Skeletal muscle cell (primary cell): ENCODE results near the gene AVEN.

ENCODE experiments used
- DNase-seq: peaks from one replicate; pipeline ENCODE4 v3.0.0-alpha.2; 2010; ENCODE audit warnings: low read depth
- H3K4me3 ChIP-seq: 2 replicates; pipeline ENCODE4 v1.5.1; 2011; ENCODE audit warnings: low read depth, mild to moderate bottlenecking, control low read depth, low read length, moderate library complexity

The AVEN gene

DNA sequence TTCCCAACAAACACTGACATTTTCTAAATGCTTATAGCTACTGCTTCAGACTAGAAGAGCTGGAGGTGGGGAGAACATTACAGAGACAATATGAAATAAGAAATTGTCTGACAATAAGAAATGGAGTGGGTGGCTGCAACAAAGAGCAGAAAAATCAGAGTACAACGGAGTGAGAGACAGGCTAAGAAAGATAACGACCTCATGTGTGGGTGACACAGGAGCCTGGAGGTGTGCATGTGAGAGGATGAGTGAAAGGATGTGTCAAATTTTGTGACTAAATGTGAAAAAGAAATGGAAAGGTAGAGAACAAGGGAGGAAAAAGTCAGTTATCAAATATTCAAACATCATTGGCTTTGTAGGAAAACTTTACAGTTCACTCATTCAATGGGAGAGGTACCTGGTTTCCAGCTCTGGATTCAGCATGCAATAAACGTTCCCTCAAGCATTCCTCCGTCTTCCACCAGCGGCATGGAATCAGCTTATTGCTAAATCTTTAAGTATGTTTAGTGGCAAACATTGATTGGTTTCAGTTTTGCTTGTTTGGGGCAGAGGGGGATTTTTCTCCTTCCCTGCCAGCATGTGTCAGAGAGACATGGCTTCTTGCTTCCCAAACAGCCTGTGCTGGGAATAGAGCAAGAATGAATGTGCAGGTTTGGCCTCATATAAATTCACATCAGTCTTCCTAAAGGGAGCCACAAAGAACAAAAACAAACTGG lies 174.5 kb downstream of the AVEN start:
- H3K4me3 ChIP-seq, result no peak overlapping the region
- DNase-seq, result no peak

DNA sequence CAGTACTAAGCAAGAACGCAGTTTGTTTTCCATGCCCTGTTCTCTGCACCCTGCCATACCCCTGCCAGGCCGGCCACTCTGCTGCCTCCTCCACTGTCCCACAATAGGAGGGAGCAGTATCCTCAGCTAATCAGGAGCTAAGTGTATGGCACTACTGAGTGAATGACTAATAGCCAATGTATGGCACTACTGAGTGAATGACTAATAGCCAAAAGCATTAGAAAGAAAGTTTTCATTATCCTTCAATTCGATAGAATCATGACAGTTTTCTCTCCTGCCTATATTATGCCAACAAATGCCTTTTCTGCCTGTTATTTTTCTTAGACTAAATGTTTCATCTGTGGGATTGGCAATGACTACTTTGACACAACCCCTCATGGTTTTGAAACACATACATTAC lies 178.2 kb downstream of the AVEN start:
- DNase-seq, result peak; percentile 23
- no peak overlapping the region for H3K4me3 ChIP-seq

DNA sequence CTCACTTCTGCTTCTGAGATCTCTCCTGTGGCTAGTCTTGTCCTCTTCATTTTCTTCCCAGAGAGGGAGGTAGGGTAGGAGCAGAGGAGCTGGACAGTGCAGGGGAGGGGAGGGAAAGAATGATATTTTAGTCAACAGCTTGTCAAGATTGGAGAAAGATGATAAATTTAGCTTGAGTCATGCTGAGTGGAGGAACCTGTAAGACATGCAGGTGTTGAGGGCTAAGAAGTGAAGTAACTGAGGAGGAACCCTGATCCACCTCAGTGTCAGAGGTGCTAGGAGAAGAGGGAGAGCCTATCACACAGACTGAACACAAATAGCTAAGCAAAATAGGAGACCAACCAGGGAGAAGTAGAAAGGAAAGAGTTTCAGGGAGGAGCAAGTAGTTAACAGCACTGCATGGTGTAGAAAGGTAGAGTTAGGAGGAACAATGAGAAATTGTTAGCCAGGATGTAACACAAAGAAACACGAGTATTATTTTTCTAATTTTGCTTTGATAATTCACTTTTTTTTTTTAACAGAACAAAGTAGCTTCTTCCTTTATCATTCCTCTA lies 178.9 kb downstream of the AVEN start:
- no peak for DNase-seq
- H3K4me3 ChIP-seq, result no peak overlapping the region

DNA sequence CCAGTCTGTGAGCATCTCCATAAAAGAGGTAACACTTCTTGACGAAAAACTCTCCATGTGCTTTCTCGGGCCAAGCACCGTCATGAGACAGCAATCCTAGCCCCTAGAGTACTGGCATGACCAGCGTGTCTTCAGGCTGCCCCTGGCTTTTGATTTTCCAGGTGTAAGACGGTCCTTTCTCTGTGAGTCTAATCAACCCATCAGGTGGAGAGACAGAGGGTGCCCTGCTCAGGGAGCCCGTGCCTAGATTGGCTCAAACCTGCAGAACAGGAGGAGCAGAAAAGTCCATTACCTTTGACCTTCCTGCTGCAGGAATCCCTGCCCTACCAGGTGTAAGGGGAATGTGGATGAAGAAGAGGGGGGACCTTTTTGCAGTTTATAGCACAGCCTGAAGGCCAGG lies 180.2 kb downstream of the AVEN start:
- DNase-seq, result no peak
- H3K4me3 ChIP-seq, result no peak overlapping the region

DNA sequence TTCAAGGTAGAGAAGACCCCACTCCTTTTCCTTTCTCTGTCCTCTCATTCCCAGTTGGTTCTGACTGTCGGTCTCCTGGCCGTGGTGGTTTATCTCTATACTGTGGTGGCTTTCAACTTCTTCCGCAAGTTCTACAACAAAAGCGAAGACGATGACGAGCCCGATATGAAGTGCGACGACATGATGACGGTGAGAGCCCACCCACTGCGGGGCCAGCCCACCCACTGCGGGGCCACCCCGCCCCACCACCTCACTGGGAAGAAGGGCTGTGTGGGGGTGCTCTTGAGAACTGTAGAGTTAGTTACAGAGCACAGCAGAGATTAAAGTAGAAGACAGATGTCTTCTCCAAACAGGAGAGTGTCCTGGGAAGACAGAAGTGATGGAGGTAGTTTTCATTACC lies 181.3 kb downstream of the AVEN start:
- no peak overlapping the region for H3K4me3 ChIP-seq

DNA sequence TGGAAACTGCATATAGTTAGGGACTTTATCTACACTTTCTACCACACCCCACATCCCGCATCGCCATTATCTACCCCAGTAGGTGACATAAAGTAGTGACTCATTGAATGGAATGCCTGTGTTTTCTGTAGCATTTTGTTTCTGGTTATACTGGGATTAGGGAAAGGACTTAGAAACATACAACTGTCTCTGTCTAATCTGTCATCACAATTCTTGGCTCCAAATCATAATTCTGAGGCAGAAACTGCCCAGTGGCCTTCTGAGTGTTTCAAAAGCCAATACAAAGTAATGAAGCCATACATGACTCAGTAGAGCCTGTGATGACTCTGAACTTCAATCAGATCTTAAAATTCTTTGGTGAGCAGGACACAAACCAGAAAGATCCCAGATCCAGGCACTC lies 186.4 kb downstream of the AVEN start:
- DNase-seq, result peak; percentile 23
- H3K4me3 ChIP-seq, result no peak overlapping the region

More for the DNA sequence above, 181.3 kb downstream of the AVEN start:
- DNase-seq, result no peak

DNA sequence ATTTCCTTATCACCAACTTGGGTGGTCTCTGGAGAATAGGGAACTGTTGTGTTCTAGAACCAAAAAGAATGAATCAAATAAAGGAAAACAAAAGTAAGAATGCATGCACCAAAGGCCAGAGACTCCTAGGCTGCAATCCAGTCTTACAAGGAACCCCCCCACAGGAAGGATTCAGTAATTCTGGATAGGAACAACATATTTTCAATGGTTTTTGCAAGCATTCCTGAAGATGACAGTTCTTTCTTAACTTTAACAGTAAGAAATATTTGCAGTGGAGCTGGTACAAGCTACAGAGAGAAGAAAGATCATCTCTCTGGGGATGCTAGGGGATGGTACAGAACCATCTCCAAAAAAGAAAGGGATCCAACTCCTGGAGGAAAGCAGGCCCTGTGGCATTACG lies 186.9 kb downstream of the AVEN start:
- no peak for DNase-seq
- H3K4me3 ChIP-seq, result no peak overlapping the region

DNA sequence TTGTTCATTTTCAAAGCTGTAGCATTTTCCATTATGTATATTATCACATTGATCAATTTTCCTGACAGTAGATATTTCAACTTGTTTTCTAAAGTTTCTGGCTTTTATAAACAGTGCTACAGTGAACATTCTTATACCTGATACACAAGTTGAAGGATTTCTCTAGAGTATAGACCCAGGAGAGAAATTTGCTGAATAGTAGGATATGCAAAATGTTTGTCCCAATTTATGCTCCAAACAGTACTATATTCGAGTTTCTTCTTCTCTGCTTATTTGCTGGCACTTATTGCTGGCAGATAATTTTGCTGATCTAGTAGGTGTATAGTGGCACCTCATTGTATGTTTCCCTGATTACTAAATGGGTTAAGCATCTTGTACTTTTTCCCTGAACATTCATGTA lies 187.9 kb downstream of the AVEN start:
- no peak for DNase-seq
- H3K4me3 ChIP-seq, result no peak overlapping the region

DNA sequence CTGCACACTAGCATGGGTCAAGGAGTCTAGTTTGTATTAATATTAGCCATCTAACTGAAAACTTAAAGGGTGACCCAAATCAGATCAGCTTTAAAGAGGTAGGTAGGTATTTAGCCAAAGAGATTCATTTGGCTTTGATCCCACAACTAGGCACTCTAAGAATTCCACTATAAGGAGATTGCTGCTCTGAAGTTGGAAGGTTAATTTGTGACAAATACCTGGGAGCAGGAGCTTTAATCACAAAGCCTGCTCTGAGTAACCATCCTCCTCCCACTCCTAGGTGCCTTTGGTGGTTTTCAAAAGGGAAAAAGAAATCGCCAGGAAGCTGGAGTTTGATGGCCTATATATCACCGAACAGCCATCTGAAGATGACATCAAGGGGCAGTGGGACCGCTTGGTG lies 191.0 kb downstream of the AVEN start:
- no peak for DNase-seq
- H3K4me3 ChIP-seq, result no peak overlapping the region

DNA sequence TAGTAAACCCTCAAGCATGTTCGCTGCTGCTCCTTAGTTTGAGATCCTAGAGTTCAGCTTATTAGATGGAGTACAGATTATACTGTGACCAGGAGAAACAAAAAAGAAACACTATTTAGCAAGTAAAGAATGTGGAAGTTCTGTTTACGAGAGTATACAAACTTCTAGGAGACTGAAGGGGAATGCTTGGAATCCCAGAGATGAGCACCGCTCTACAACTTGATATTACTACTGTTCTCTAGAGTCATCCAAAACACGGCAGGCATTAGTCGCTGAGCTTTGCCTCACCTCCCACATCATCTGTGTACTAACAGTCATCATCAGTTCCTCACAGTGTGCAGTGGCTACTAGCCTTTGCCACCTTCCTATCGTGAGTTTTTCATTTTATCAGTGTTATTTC lies 192.1 kb downstream of the AVEN start:
- no peak overlapping the region for H3K4me3 ChIP-seq

DNA sequence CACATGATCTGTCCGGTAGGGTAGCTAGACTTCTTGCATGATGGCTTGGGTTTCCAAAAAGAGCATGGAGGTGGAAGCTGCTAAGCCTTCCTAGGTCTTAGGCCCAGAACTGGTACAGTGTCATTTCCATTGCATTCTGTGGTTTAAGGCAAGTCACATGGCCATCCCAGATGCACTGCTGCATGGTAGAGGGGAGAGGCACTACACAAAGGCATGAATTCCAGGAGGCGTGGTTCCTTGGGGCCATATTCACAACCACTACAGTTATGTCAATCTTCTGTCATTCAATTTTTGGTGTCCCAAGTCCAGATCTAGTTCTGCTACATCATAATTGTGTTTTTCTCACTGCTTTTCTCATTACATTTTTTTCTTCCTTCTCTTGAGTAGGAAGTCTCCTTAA lies 192.9 kb downstream of the AVEN start:
- no peak for DNase-seq
- no peak overlapping the region for H3K4me3 ChIP-seq

More for the DNA sequence above, 192.1 kb downstream of the AVEN start:
- no peak for DNase-seq

DNA sequence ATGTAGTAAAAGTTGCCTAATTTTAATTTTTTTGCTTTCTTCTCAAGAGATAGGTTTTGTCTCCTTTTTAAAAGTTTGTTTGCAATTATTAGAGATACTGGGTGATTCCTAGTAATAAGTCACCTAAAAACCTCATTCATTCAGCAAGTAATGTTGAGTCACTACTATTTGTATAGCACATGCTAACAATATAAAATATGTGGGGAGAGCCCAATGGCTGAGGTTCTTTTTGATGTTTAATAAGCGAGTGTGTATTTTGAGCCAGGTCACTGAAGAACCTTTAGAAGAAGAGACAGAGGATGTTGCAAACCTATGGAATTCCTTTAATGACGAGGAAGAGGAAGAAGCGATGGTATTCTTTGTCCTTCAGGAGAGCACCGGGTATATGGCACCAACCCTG lies 194.4 kb downstream of the AVEN start:
- H3K4me3 ChIP-seq, result no peak overlapping the region
- DNase-seq, result no peak

DNA sequence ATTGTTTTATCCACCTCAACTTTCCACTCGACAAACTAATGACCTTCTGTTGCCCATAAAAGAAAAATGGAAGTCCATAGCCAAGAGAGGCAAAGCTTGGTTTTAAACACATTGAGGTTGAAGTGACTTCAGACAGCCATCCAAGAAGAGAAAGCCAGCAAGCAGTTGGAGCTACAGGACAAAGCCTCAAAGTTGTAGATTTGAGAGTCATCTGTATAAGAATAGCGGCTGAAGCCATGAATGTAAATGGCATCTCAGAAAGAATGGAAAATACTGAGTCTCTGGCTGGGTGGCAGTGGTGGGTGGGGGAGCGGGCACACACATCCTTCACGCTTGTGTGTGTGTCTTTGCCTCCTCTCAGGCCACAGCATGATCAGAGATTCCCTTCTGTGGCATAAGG lies 194.8 kb downstream of the AVEN start:
- DNase-seq, result no peak
- no peak overlapping the region for H3K4me3 ChIP-seq

DNA sequence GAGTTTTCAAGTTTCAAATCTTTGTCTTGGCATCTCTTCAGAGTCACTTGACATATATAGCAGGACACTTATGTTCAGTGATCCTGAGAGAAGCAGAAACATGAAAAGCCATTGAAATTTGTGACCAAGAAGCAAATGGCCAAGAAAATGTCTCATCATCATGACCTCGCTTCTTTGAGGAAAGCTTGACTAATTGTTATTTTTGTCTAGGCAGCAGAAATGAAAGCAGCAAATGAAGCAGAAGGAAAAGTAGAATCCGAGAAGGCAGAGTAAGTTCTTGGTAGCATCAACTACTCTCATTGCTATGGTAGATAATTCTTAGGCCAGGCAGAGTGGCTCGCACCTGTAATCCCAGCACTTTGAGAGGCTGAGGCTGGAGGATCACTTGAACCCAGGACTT lies 198.4 kb downstream of the AVEN start:
- H3K4me3 ChIP-seq, result no peak overlapping the region
- DNase-seq, result no peak

DNA sequence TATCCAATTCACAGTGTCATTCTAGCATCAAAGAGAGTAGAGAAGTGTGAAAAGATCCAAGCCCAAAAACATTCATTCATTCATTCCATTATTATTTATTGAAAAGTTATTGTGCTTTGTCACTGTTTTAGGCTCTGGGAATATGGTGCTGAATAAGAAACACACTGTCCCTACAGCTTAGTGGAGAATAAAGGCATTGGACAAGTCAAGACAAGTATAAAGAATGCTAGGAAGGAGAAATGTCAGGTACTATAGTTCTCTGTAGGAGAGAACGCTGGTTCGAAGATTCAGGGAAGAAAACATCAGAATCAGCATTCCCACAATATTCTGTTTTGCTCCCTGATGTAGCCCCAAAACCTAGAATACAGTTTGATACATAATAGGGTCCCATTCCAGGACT lies 199.5 kb downstream of the AVEN start:
- DNase-seq, result no peak
- H3K4me3 ChIP-seq, result no peak overlapping the region

DNA sequence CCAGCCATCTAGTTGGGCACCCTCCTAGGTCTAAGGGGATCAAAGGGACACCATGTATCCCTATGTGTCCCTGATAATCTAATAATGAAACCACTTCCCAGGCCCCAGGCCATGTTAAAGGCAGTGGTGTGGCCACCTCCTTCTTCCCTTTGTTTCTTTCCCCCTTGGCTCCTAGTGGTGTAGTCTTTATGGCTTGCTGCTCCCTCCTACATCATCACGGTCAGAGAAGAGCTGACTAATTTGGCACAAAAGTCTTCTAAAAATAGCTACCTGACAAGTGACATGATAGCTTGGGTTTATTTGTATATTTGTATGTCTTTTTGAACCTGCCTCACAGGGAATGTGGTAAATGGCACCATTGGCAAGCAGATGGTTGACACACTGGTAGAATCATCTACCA lies 201.7 kb downstream of the AVEN start:
- no peak for DNase-seq
- no peak overlapping the region for H3K4me3 ChIP-seq

DNA sequence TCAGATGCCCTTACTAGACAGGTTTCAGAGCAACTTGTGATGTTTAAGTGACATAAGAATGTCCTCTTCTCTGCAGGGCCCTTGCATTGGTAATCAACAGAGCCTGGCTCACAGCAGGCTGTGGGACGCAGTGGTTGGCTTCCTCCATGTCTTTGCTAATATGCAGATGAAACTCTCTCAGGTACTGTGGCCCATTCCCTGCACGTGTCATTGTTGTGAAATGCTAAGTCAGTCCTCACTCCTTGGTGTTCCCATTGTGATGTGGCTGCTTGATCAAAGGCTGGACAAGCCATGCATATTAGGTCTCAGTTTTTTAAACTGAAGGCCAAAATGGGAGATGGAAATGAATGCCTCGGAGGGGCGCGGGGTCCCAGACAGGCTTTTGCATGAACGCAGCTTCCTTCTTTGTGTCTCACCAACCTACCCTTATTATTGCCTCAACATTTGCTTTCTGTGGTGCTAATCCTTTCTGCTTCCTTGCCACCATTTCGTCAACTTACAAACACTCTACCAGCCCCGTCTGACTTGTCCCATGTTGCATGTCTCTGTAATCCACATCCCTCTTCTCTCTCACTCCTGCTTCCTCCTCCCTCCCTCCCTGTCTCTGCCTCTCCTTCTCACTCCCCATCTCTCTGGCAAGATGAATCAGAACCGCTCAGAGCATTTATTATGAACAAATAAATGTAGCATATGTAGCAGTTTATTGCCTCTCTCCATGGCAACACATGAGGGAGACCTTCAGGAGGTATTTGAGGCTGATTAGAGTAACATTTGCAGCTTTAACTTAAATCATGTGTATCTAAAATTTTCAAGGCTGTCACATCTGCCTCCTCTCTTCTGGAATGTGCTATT lies 203.9 kb downstream of the AVEN start:
- H3K4me3 ChIP-seq, result no peak overlapping the region
- no peak for DNase-seq

DNA sequence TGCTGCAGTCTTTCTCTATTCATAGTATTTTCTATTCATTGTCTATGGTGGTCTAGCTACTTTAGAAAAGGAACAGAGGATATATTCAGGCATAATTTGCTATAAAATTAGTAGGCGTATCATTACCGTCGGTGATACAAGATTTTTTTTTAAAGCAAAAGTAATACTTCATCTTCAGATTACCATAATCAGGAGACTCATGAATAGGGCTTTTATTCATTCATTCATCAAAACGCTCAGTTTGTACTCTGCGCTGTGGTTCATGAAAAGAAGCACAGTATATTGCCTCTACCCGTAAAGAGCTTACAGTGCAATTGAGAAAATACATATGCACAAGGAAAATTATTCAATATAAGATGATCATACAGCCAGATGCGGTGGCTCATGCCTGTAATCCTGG lies 207.4 kb downstream of the AVEN start:
- H3K4me3 ChIP-seq, result no peak overlapping the region
- DNase-seq, result no peak

DNA sequence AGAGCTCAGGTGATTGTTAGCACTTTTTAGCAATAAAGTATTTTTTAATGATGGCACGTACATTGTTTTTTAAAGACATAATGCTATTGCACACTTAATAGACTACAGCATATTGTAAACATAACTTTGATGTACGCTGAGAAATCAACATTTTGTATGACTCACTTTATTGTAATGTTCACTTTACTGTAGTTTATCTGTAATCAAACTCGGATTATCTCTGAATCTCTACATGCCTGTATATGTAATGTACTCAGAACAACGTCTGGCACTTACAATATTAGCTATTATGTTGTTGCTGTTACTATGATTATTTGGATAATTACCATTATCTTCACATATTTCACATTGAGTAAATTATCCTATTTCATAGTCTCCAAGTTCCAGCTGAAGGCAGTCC lies 208.7 kb downstream of the AVEN start:
- no peak overlapping the region for H3K4me3 ChIP-seq
- no peak for DNase-seq

DNA sequence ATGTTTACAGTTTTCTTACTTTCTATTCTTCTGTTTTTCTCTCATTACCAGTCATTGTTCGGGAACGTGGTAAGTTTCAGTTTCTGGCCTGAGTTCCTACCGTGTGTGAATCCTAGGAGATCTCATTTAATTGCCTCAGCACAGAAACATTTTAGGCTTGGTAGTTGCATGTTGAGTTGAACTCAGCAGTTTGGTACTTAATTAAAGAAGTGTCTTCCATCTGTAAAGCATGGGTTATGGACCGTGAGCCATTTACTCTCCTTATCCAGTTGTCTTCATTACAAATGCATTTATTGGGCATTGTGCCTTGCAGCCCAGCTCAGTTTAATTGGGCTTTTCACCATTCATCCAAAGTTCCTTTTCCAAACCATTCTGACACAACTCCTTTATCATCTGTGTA lies 212.8 kb downstream of the AVEN start:
- H3K4me3 ChIP-seq, result no peak overlapping the region
- DNase-seq, result no peak

DNA sequence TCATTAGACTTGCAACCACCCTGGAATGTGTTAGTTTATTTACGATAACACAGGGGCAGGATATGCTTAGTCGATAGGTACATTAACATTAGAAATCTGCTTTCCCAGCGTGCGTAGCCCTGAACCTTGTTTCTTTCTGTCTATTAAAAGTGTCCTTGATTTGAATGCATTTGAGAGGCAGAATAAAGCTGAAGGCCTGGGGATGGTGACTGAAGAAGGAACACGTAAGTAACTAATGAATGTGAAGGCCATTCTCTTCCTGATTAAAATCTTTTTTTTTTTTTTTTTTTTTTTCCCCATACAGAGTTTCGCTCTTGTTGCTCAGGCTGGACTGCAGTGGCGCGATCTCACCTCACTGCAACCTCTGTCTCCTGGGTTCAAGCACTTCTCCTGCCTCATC lies 213.6 kb downstream of the AVEN start:
- H3K4me3 ChIP-seq, result no peak overlapping the region
- no peak for DNase-seq
